CD1c-positive myeloid dendritic cell (primary cell): ENCODE measurements around the gene SAMD11.

Experiments used
- DNase-seq: peaks from one replicate; pipeline ENCODE4 v3.0.0-alpha.2; 2016; ENCODE audit errors: extremely low spot score

The SAMD11 gene

GRCh38 chr1:916173-917075 lies 7.3 kb upstream of the SAMD11 start:
- DNase-seq: no peak

- no peak for DNase-seq
Observed at GRCh38 chr1:917076-917459, 6.7 kb upstream of the SAMD11 start.

GRCh38 chr1:917466-918091 lies 6.1 kb upstream of the SAMD11 start:
- DNase-seq: no peak

- no peak for DNase-seq
Observed at GRCh38 chr1:918353-918752, 5.4 kb upstream of the SAMD11 start.

DNA sequence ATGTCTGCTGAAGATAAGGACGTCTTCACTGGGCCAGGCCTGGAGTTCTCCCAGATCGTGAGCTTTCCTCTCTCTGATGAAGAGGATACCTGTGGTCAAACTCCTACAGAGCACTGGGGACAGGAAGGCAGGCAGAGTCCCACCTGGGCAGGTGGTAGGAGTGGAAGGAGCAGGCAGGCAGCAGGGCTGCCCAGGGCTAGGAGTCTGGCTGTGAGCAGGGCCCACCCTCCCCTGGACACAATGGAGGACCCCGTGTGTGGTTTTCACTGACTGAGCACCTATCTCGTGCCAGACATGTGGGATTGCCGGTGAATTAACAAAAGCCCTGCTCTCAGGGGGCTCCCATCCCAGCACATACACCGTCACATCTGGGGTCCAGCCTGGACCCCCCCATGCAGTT lies 4.9 kb upstream of the SAMD11 start:
- no peak for DNase-seq

- no peak for DNase-seq
Observed at GRCh38 chr1:919271-919872, 4.4 kb upstream of the SAMD11 start.

GRCh38 chr1:920010-920409 lies 3.7 kb upstream of the SAMD11 start:
- DNase-seq: no peak

DNA sequence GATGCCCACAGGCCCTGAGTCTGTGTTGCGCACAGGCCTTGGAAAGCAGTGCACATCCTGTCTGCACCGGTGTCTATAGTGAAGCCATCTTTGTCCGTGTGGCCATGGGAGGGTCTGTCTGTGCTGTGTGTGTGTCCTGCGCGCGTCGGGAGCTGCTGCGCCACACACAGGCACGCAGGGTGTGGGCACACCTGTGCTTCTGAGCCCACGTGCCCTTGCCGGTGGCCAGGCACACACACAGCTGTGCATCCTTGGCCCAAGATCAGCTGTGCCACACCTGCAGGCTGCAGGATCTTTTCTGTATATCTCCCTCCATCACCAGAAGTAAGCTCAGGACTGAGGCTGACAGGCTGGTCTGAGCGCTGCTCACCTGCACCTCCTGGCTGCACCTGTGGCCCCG lies 3.2 kb upstream of the SAMD11 start:
- DNase-seq: no peak

- DNase-seq: peak; percentile 64
Observed at GRCh38 chr1:921011-921837, 2.5 kb upstream of the SAMD11 start.

DNA sequence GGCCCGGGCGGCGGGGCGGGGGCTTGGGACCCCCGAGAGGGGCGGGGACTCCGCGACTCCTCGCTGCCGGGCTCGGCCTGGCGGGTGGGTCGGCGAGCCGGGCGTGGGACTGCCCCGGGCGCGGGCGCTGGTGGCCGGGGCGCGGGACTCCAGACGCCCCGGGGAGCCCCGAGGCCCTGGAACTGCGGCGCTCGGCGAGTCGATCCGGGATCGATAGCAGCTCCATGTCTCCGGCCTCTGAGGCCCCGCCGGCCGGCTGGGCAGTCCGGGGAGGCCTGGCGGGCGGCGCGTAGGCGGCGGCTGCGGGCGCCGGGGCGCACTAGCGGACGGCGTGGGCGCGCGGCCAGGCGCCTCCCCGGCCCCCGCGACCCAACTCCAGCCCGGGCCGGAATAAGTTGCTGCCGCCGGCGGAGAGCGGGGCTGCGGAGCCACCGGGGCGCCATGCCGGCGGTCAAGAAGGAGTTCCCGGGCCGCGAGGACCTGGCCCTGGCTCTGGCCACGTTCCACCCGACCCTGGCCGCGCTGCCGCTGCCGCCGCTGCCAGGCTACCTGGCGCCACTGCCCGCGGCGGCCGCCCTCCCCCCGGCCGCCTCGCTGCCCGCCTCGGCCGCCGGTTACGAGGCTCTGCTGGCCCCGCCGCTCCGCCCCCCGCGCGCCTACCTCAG lies 400 bp downstream of the SAMD11 start:
- DNase-seq: no peak

GRCh38 chr1:924656-925560 lies 1.2 kb downstream of the SAMD11 start:
- DNase-seq: peak; percentile 37

DNA sequence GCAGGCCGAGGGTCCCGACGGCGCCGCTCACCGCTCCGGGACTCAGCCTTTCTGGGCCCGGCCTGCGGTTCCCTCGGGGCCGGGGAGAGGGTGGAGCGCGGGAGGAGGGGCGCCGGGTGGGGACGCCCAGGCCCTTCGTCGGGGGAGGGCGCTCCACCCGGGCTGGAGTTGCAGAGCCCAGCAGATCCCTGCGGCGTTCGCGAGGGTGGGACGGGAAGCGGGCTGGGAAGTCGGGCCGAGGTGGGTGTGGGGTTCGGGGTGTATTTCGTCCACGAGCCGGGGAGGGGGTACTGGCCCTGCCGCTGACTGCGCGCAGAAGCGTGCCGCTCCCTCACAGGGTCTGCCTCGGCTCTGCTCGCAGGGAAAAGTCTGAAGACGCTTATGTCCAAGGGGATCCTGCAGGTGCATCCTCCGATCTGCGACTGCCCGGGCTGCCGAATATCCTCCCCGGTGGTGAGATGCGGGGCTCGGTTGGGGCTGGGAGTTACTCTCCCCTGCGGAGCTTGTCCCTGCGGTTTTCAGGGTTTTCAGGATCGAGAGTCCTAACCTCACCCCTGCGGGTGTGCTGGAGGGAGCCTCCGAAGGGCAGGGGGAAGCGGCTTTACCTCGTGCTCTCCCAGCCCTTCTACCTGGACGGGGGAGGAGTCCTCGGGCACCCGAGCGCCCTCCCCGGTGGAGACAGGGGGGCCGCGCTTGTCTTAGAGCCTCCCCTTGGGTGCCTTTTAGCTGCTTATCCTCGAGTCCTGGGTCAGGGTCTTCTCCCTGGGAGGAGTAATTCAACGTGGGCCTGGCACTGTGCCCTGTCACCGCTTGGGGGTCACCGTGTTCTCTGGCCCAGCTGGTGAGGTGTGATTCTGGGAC lies 2.1 kb downstream of the SAMD11 start:
- no peak for DNase-seq

- DNase-seq: no peak
Observed at GRCh38 chr1:927234-927633, 3.5 kb downstream of the SAMD11 start.

DNA sequence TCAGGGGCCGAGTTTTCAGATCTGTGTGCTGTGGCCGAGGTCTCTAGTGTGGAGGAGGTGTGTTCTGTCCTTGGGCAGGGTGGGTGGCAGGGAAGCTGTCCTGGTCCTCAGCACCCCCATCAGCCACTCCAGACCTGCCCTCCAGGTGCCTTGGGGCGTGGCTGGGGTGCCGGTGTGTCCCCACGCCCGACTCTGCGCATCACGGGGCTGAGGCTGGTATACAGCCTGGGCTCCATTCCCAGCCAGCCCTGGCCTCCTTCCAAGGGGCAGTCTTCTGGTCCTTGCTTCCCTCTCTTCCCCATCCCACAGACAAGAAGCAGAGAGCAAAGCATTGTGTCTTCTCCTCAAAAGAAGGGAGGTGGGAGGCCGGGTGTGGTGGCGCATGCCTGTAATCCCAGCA lies 4.0 kb downstream of the SAMD11 start:
- no peak for DNase-seq

DNA sequence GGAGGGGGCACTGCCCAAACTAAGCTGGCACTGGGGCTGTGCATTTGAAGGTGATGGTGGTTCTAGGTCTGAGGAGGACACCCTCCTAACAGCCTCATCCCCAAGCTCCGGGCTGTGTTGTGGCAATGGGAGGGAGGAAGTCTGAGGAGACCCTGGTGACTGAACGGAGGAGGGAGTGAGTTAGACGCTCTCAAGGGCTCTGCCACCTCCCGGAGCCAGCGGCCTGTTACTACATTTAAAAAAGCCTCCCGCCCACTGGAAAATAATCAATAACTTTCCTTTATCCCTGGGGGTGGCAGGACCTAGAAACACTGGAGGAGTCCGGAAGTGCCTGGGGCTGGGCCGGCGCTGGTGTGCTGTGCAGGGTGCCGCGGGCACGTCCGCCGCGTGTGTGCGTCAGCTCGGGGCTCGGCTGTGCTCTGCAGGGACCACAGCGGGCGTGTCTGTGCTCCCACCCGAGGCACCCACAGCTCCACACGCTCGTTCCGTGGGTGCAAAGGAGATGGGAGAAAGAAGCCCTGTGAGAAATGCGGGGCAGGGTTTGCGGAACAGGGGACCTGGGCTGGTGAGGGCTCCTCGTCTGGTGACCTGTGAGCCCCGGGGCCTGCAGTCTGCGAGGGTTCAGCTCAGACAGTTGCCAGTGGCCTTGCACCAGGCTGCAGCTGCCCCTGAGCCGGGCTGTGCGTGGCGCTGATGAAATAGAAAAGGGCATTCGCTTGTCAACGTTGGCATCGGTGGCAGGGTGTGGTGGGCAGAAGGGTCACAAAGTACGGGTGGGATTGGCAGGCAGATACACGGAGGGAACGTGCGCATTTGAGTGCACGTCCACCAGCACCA lies 5.3 kb downstream of the SAMD11 start:
- no peak for DNase-seq

GRCh38 chr1:929712-930632 lies 6.2 kb downstream of the SAMD11 start:
- DNase-seq: no peak

GRCh38 chr1:930633-931138 lies 7.0 kb downstream of the SAMD11 start:
- DNase-seq: no peak
